HEK293T (cell line): ENCODE results near the gene BAIAP2L1.
"Not testable (repeated sequence)": the region's sequence is repeated elsewhere in the genome, so short reads cannot be mapped to it uniquely, and the experiment has no call there.

Experiments
- CTCF ChIA-PET: fragments of 350-600 bp; formaldehyde crosslinking; extraction: SDS; loops from one replicate; lab custom pipeline; 2021; ENCODE audit warnings: antibody characterized with exemption, inconsistent platforms; lab: Yijun Ruan, JAX
- POLR2A ChIA-PET: fragments of 350-600 bp; formaldehyde crosslinking; extraction: SDS; loops from one replicate; lab custom pipeline; 2020; ENCODE audit warnings: antibody characterized with exemption, inconsistent platforms; lab: Yijun Ruan, JAX
- DNase-seq: peaks from one replicate; pipeline ENCODE4 v3.0.0; 2012; ENCODE audit warnings: mixed read lengths; ENCODE audit errors: extremely low spot score
- ARNT ChIP-seq: fragments of 450-650 bp; IDR thresholded peaks from 2 replicates; pipeline ENCODE4 v1.6.1; 2017; ENCODE audit warnings: mild to moderate bottlenecking
- BHLHE40 ChIP-seq: fragments of 450-650 bp; IDR thresholded peaks from 2 replicates; pipeline ENCODE4 v1.6.1; 2016; ENCODE audit warnings: mild to moderate bottlenecking, moderate library complexity, borderline replicate concordance
- CTBP1 ChIP-seq: fragments of 450-650 bp; IDR thresholded peaks from 2 replicates; pipeline ENCODE4 v1.6.1; 2016; ENCODE audit warnings: borderline replicate concordance
- ELF4 ChIP-seq: fragments of 450-650 bp; IDR thresholded peaks from 2 replicates; pipeline ENCODE4 v1.6.1; 2017; ENCODE audit warnings: antibody characterized with exemption
- FOXA1 ChIP-seq: fragments of 450-650 bp; IDR thresholded peaks from 2 replicates; pipeline ENCODE4 v1.6.1; 2016; ENCODE audit warnings: mild to moderate bottlenecking
- FOXK2 ChIP-seq: fragments of 450-650 bp; IDR thresholded peaks from 2 replicates; pipeline ENCODE4 v1.6.1; 2016; ENCODE audit warnings: mild to moderate bottlenecking
- FOXM1 ChIP-seq: fragments of 450-650 bp; IDR thresholded peaks from 2 replicates; pipeline ENCODE4 v1.6.1; 2017; ENCODE audit warnings: mild to moderate bottlenecking, borderline replicate concordance
- HDGF ChIP-seq: fragments of 450-650 bp; IDR thresholded peaks from 2 replicates; pipeline ENCODE4 v1.6.1; 2017; ENCODE audit warnings: antibody characterized with exemption, borderline replicate concordance
- L3MBTL2 ChIP-seq: fragments of 450-650 bp; conservative IDR thresholded peaks from 2 replicates; pipeline ENCODE4 v1.6.1; 2016; ENCODE audit warnings: mild to moderate bottlenecking
- LEF1 ChIP-seq: fragments of 450-650 bp; IDR thresholded peaks from 2 replicates; pipeline ENCODE4 v1.6.1; 2017; ENCODE audit warnings: mild to moderate bottlenecking, borderline replicate concordance
- NFRKB ChIP-seq: fragments of 450-650 bp; IDR thresholded peaks from 2 replicates; pipeline ENCODE4 v1.6.1; 2016; ENCODE audit warnings: mild to moderate bottlenecking, moderate library complexity
- PKNOX1 ChIP-seq: fragments of 450-650 bp; IDR thresholded peaks from 2 replicates; pipeline ENCODE4 v1.6.1; 2016
- SP1 ChIP-seq: fragments of 450-650 bp; IDR thresholded peaks from 2 replicates; pipeline ENCODE4 v1.6.1; 2017
- SUZ12 ChIP-seq: fragments of 450-650 bp; IDR thresholded peaks from 2 replicates; pipeline ENCODE4 v1.6.1; 2016; ENCODE audit warnings: mild to moderate bottlenecking
- TARDBP ChIP-seq: fragments of 450-650 bp; IDR thresholded peaks from 2 replicates; pipeline ENCODE4 v1.6.1; 2016
- ZNF384 ChIP-seq: fragments of 450-650 bp; IDR thresholded peaks from 2 replicates; pipeline ENCODE4 v1.6.1; 2016

BAIAP2L1 gene

GRCh38 chr7:98414205-98414900 lies 13.5 kb upstream of the BAIAP2L1 start:
- no peak for TF ChIP-seq TARDBP
- TF ChIP-seq ZNF384: no peak
- no peak for TF ChIP-seq CTBP1
- no peak for TF ChIP-seq ELF4
- TF ChIP-seq PKNOX1: no peak
- no peak for TF ChIP-seq FOXA1
- no peak for TF ChIP-seq HDGF
- TF ChIP-seq NFRKB: no peak
- no peak for TF ChIP-seq FOXM1
- TF ChIP-seq LEF1: no peak
- no peak for TF ChIP-seq L3MBTL2
- no peak for TF ChIP-seq FOXK2
- POLR2A ChIA-PET: no interaction called here
- no peak for DNase-seq
- CTCF ChIA-PET: no interaction called here

GRCh38 chr7:98413655-98414054 lies 12.8 kb upstream of the BAIAP2L1 start:
- CTCF ChIA-PET, DNase-seq, POLR2A ChIA-PET: not testable (repeated sequence)

GRCh38 chr7:98409843-98410242 lies 9.0 kb upstream of the BAIAP2L1 start:
- DNase-seq: no peak
- ChIA-PET POLR2A (no interaction called here), CTCF (interaction anchor here (0.7 kb wide), 1 partner anchor 1986 kb away, joined by 9 read pairs; no protein-coding TSS in a partner anchor)
- no peak for TF ChIP-seq LEF1

- DNase-seq, CTCF ChIA-PET, POLR2A ChIA-PET: not testable (repeated sequence)
These were observed 7.3 kb upstream of the BAIAP2L1 start for GRCh38 chr7:98408146-98408545.

GRCh38 chr7:98406827-98407226 lies 5.9 kb upstream of the BAIAP2L1 start:
- ChIA-PET POLR2A (no interaction called here), CTCF (no interaction called here)
- DNase-seq: no peak
- TF ChIP-seq PKNOX1 (no peak), ARNT (no peak)

- TF ChIP-seq LEF1 (no peak), ARNT (no peak), TARDBP (no peak), SUZ12 (no peak)
- DNase-seq: no peak
- ChIA-PET POLR2A (no interaction called here), CTCF (no interaction called here)
These were observed 4.0 kb upstream of the BAIAP2L1 start for GRCh38 chr7:98404840-98405239.

GRCh38 chr7:98399890-98400541 lies 874 bp downstream of the BAIAP2L1 start:
- ChIA-PET CTCF (interaction anchor here (0.5 kb wide), 1 partner anchor 488 kb away, joined by 3 read pairs; no protein-coding TSS in a partner anchor), POLR2A (no interaction called here)
- DNase-seq: no peak
- TF ChIP-seq ZNF384 (no peak), FOXM1 (no peak), BHLHE40 (no peak), PKNOX1 (no peak), HDGF (no peak), NFRKB (no peak), FOXA1 (no peak), SUZ12 (no peak), CTBP1 (no peak), ELF4 (no peak), LEF1 (no peak), L3MBTL2 (no peak), SP1 (no peak), ARNT (no peak), FOXK2 (no peak), TARDBP (no peak)
